Measurements from ENCODE around the gene ATP6V1C2. TPM values are rescaled to one million over a fixed set of nuclear protein-coding genes. Genes with fewer than 3 reads are reported as not detected.
A peak's percentile ranks its signal among the peaks of the same experiment; 100 is the strongest.

ATP6V1C2 gene
- total and polyA plus RNA-seq, 9 of the 15 experiments (the other 6 are each of a cell fraction or from before 2014, with no cell fraction given) = 0.01 to 0.31 (median 0.10) TPM; not detected in 4

DNA sequence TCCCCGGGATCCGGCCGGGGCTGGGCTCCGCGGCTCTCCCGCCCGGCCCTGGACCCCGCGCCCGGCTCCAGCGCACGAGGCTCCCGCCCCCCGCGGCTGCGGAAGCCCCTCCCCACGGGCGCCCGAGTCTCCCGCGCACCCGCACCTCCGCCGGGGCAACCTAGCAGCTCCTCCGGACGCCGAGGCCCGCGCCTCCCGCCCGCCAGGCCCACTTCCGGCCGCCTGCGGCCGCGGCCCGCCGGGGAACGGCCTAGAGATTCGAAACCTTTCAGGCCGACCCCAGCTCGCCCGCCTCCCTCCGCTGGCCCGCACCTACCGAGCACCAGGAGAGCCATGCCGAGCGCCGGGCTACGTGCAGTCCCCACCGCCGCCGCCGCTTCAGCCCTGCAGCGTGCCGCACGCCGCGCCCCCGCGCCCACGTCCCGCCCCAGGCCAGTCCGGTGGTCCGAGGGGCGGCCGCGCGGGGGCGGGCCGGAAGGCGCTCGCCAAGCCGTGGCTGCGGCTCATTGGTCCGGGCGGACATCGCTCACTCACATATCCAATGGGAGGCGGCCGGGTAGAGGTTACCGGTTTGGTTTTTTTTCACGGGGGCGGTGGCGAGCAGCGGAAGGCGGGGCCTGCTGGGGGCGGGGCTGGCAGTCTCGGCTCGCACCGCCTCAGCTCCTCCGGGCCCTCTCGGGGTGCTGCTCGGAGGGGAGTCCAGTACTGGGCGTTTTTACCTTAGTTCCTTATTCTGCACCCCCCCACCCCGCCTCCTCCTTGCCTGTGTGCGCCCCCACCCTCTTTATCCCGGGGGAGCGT is 91.1 kb downstream of the ATP6V1C2 start, which contains the start of gene PDIA6 (continued):
- peak; percentile 83 for TF ChIP-seq VEZF1 (CRISPR knock-in tag; IDR thresholded peaks at IDR 0.05)
- peak; percentile 64 for TF ChIP-seq POLR2AphosphoS5 (IDR thresholded peaks at IDR 0.05; ENCODE audit: control insufficient read depth, insufficient read depth, low read depth, low read length)
- 0 out of 2 replicates have a peak, but pooled peaks have one; percentile 16 for TF ChIP-seq ARID4B (CRISPR knock-in tag; IDR thresholded peaks at IDR 0.05)
- peak; percentile 41 for TF ChIP-seq CHD1 (IDR thresholded peaks at IDR 0.05; ENCODE audit: low read length)
- 0 out of 2 replicates have a peak, but pooled peaks have one; percentile 14 for TF ChIP-seq MAX (CRISPR knock-in tag; IDR thresholded peaks at IDR 0.05)
- peak; percentile 42 to 56; a peak in 3 of 4 replicates for TF ChIP-seq NRF1 (conservative IDR thresholded peaks at IDR 0.05 in 1 of 2, IDR thresholded peaks at IDR 0.05 in 1 of 2)
- 0 out of 2 replicates have a peak, but pooled peaks have one; percentile 10 for TF ChIP-seq JUND (IDR thresholded peaks at IDR 0.05; ENCODE audit: borderline replicate concordance, low read depth, low read length)
- TF ChIP-seq JUND (tag; IDR thresholded peaks at IDR 0.05; ENCODE audit: borderline replicate concordance, low read depth, low read length) = no peak
- peak; percentile 36; the same call in 1 of the 2 replicates for TF ChIP-seq CBX1 (IDR thresholded peaks at IDR 0.05; ENCODE audit: low read depth)
- TF ChIP-seq HMGN3 (IDR thresholded peaks at IDR 0.05; ENCODE audit: borderline replicate concordance, extremely low read depth, insufficient read length, low read depth, low read length) = peak; percentile 50
- TF ChIP-seq, protein P1, sequence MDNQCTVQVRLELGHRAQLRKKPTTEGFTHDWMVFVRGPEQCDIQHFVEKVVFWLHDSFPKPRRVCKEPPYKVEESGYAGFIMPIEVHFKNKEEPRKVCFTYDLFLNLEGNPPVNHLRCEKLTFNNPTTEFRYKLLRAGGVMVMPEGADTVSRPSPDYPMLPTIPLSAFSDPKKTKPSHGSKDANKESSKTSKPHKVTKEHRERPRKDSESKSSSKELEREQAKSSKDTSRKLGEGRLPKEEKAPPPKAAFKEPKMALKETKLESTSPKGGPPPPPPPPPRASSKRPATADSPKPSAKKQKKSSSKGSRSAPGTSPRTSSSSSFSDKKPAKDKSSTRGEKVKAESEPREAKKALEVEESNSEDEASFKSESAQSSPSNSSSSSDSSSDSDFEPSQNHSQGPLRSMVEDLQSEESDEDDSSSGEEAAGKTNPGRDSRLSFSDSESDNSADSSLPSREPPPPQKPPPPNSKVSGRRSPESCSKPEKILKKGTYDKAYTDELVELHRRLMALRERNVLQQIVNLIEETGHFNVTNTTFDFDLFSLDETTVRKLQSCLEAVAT (IDR thresholded peaks at IDR 0.05) = no peak
- TF ChIP-seq ZFX (CRISPR knock-in tag; IDR thresholded peaks at IDR 0.05) = peak; percentile 57; the same call in 1 of the 2 replicates
- TF ChIP-seq ZFP36 (IDR thresholded peaks at IDR 0.05; ENCODE audit: low read depth, low read length, partially characterized antibody) = peak; percentile 6
- peak; percentile 60 to 88; a peak in 3 of 4 replicates for TF ChIP-seq MAZ (CRISPR knock-in tag; conservative IDR thresholded peaks at IDR 0.05 in 1 of 2, IDR thresholded peaks at IDR 0.05 in 1 of 2)
- TF ChIP-seq ZNF511 (CRISPR knock-in tag; IDR thresholded peaks at IDR 0.05) = no peak

Data from K562 (cell line).